ENCODE measurements around the gene KRR1.
"Not testable (repeated sequence)": the region's sequence is repeated elsewhere in the genome, so short reads cannot be mapped to it uniquely, and the experiment has no call there.

KRR1 gene

DNA sequence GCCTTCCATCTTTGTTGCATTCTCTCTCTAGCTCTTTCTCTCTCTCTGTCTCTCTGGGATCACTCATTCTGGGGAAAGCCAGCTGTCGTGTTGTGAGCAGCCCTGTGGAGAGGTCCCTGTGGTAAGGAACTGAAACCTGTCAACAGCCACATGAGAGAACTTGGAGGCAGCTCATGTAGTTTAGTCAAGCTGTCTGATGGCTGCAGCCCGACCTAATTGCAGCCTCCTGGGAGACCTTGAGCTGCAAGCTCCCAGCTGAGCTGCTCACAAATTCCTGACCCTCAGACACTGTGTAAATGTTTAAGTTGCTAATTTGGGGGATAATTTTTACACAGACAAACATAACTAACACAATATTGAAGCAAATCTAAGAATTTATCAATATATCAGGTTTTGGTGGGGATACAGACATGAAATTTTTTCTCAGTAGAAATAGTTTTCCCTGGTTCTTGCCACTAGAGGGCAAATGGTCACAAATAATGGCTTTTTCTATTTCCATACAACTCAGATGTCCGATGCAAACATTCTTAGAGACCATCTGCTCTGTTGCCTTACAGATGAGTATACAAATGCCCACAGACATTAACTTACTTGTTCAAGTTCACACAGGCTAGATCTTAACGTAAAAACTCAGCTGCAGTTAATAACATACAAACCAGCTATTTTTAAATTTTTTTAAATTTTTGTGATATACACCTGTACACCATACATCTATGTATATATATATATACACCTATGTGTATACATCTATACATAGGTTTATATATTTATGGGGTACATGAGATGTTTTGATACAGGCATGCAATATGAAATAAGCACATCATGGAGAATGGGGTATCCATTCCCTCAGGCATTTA is 15.5 kb upstream of the KRR1 start:
- H3K4me3 ChIP-seq (ENCODE audit: low read depth, low read length): no peak overlapping the region

DNA sequence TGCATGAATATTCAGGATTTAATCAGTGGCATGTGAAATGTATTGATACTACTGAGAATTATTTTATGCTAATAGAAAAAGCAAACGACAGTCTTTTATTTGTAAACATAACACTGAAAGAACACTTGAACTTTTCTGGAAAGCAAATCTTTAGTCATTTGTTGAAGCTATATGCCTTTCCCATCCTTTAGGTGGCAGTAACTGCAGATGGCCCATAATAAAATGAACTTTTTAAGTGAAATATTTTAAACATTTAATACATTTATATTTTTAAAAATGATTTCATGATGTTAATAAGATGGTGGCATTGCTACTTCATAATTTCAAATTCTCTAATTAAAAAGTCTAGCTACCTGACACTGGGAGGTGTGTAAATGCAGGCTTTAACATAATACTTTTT is 13.9 kb upstream of the KRR1 start:
- no peak overlapping the region for H3K4me3 ChIP-seq (ENCODE audit: low read depth, low read length)

DNA sequence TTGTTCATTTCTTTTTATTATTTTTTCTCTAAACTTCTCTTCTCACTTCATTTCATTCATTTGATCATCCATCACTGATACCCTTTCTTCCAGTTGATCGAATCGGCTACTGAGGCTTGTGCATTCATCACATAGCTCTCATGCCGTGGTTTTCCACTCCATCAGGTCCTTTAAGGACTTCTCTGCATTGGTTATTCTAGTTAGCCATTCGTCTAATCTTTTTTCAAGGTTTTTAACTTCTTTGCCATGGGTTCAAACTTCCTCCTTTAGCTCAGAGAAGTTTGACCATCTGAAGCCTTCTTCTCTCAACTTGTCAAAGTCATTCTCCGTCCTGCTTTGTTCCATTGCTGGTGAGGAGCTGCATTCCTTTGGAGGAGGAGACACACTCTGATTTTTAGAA is 10.7 kb upstream of the KRR1 start:
- H3K4me3 ChIP-seq (ENCODE audit: low read depth, low read length): not testable (repeated sequence)

DNA sequence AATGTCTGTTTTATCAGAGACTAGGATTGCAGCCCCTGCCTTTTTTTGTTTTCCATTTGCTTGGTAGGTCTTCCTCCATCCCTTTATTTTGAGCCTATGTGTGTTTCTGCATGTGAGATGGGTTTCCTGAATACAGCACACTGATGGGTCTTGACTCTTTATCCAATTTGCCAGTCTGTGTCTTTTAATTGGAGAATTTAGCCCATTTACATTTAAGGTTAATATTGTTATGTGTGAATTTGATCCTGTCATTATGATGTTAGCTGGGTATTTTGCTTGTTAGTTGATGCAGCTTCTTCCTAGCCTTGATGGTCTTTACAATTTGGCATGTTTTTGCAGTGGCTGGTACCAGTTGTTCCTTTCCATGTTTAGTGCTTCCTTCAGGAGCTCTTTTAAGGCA is 9.8 kb upstream of the KRR1 start:
- not testable (repeated sequence) for H3K4me3 ChIP-seq (ENCODE audit: low read depth, low read length)

DNA sequence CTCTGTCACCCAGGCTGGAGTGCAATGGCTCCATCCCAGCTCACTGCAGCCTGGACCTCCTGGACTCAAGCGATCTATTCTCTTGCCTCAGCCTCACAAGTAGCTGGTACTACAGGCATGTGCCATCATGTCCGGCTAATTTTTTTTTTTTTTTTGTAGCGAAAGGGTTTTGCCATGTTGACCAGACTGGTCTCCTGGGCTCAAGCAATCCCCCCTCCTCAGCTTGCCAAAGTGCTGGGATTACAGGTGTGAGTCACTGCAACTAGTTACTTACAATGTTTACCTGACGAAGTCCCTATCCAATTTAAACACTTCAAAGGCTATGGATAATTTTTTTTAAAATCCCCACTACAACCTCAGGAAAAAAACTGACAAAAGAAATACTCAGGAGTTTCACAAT is 1.8 kb downstream of the KRR1 start:
- no peak overlapping the region for H3K4me3 ChIP-seq (ENCODE audit: low read depth, low read length)

DNA sequence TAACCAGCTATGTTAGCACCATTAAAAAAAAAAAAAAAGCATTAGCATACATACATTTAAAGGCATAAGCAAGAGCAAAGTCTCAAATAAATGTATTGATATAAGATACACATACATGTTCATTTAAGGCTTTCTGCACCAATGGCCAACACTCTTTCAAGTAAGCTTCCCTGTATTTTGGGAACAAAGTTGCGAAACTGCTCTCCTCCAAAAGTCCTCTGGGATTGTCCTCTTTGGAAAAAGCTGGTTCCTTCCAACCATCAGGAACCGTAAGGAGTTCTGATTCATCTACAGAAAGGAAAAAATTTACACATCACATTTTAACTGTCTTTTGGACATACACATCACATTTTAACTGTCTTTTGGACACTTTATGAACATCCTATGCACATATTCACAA is 3.2 kb downstream of the KRR1 start:
- H3K4me3 ChIP-seq (ENCODE audit: low read depth, low read length): no peak overlapping the region

DNA sequence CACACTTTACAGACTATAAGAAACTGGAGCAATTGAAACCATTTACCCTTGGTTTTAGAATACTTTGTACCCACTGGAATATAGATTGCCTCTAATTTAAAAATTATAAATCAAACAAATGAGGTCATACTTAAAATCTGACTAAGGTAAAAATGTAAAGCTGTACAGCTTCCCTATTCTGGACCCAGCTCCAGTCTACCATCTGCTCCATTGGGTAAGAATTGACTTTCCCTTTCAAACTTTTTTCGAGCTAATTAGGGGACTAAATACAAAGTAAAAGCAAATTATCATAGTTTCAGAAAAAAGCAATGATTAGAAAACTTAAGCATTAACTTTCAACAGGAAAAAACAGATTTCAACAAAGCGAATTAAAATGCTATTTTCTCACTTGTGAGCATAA is 4.3 kb downstream of the KRR1 start:
- no peak overlapping the region for H3K4me3 ChIP-seq (ENCODE audit: low read depth, low read length)

DNA sequence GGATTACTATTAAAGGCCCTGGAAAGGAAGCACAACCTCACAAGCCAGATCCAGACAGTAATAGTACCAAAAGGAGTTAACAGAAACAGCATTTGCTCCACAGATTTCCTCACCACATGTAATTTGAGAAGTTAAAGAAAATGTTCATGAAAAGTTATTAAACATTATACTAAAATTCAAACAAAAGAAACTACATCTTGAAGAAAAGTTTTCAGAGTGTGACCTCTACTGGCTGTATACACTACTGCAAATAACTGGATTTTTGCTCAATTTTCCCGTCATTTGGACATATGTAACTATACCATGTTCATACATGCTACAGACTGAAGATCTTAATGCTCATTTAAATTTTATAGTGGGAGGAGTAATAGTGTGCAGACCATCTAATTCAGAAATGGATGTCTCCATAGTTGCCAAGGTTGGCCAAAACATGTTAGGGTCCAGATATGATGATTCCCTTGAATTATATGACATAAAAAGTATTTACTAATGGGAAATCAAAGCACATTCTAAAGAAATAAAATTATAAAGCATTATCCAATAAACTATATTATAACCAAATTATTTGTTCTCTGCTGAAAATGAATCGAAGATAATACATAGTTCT is 5.6 kb downstream of the KRR1 start:
- H3K4me3 ChIP-seq (ENCODE audit: low read depth, low read length): no peak overlapping the region

DNA sequence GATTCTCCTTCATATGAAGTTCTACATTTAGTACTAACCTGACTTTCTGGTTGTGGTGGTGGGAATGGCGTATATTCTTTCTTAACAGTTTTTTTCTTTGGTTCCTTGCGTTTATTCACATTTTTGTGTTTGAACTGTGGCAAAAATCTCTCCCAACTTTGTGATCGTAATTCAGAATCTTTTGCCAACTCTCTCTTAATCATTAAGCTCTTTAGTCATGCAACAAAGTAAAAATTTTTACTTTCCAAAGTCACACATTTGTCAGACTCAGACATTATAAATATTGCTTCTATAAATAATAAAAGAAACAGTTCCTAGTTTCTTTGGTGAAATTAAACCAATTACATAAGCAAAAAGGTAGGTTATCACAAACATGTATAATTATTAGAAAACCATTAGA is 7.5 kb downstream of the KRR1 start:
- no peak overlapping the region for H3K4me3 ChIP-seq (ENCODE audit: low read depth, low read length)

DNA sequence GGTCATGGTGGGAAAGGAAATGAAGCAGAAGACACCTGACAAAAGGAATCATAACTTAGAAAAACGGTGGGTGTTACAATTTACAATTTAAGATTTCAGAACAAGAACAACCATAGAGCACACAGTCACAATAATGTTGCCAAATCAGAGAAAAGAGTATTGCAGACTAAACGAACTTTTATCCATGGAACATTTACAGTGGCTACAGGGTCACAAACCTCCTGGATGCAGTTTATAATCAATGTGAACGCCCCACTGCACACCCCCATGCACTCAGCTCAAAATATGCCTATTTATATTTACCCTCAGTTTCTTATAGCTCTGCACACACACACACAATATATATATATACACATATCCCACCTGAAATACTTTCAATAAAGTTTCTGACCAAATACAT is 8.0 kb downstream of the KRR1 start:
- H3K4me3 ChIP-seq (ENCODE audit: low read depth, low read length): no peak overlapping the region

DNA sequence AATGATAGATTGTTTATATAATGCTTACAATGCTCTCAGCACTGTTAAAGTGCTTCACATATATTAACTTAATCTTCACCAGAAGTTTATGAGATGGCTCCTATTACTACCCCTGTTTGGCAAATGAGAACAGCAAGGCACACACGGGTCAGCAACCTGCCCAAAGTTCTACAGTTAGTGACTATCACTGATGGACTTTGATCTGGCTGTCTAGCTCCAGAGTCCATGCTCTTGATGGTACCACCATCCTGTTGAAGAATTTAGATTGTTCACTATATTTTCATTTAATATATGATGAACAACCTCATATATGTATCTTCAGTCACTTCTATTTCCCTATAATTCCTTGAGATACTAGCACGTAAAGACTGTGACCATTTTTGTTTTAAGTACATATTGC is 20.2 kb downstream of the KRR1 start:
- no peak overlapping the region for H3K4me3 ChIP-seq (ENCODE audit: low read depth, low read length)

DNA sequence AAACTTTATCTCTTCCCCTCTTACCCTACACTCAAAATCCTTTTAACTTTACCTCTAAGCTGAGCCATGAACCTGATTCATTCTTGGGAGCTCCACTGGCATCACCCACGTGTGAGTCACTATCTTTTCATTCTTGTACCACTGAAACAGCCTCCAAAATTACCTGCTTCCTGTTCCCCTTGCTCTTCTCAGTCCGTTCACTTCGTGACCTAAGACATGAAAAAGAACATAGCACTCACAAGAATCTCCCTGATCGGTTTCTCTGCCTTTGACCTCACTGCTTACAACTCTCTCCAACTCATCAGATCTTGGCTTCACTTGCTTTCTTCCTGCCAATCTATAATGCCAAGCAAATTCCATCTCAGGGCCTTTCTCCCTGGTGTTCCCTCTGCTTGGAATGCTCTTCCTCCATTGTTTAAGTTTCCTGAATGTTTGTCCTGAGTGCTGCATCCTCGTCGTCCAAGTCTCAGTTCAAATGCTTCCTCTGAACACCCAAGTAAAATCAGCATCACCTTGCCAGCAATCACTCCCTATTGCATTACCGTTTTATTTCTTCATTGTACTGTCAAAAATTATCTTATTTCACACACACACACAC is 21.7 kb downstream of the KRR1 start:
- H3K4me3 ChIP-seq (ENCODE audit: low read depth, low read length): no peak overlapping the region

DNA sequence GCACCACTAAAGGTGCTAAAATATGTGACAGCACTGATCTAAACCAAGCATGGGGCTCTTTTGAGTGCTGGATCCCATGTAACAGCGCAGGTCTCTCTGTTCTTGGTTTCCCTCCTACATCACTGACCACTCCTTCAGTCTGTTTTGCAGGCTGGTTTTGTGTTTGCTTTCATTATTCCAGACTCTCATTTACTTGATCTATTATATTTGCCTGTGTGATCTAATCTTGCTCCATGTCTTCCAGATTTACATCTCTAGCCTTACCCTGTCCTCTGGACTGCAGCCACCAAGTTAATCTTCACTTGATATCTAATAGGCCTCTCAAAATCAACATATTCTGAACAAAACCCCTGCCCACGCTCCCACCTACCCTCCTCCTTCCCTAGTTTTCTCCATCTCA is 22.2 kb downstream of the KRR1 start:
- no peak overlapping the region for H3K4me3 ChIP-seq (ENCODE audit: low read depth, low read length)

DNA sequence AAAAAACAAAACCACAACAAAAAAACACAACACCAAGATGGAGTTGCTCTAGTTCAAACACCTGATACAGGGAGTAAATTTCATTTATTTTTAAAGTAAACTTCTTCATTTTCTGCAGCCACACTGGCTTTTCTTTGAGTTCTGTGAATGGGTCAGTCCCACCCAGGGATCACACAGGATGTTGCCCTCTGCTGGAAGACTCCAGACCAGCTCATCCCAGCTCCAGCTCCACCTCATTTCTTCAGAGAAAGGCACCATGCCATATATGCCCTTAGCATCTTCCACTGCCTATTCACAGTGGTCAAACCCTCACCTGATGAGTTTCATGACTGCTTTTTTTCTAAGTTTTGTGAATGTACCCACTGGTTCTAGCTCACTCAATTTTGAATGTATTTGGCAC is 22.9 kb downstream of the KRR1 start:
- H3K4me3 ChIP-seq (ENCODE audit: low read depth, low read length): no peak overlapping the region

DNA sequence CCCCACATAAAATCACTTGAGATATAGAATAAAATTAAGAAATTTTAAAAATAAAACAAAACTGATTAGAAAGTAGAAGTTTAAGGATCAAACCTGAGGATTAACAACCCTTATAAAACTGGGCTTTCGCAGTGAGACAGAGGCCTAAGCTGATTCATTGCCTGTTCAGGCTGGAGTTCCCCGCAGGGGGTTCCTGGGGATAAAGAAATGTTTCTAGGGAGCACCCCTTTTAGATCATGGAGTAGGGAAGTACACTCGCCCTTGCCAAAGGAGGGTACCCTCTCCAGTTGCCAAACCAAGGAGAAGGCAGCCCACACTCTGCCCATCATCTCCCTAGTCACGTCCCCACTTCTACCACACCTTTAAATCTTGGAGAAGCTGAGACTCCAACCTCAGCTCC is 24.1 kb downstream of the KRR1 start:
- H3K4me3 ChIP-seq (ENCODE audit: low read depth, low read length): no peak overlapping the region

DNA sequence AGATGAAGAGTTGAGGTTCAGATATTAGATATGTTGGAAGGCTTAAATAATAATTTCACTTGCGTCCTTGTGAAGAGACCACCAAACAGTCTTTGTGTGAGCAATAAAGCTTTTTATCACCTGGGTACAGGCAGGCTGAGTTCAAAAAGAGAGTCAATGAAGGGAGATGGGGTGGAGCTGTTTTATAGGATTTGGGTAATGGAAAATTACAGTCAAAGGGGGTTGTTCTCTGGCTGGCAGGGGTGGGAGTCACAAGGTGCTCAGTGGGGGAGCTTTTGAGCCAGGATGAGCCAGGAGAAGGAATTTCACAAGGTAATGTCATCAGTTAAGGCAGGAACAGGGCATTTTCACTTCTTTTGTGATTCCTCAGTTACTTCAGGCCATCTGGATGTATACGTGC is 27.0 kb downstream of the KRR1 start:
- not testable (repeated sequence) for H3K4me3 ChIP-seq (ENCODE audit: low read depth, low read length)

DNA sequence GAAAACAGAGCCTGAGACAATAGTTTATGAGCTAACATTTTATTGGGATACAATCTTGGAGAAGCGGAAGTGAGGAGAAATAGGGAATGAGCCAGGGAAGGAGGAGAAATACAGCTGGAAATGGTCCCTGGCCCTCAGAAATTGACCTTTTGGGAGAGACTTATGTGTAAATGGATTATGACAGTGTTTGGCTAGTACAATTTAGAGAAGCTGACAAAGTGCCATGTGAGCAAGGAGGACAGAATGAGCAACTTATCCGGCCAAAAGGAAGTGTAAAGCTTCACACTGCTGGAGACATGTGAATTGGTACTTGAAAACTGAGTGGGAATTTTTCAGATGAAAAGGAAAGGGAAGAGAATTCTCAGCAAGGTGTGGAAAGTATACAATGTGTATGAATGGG is 28.0 kb downstream of the KRR1 start:
- no peak overlapping the region for H3K4me3 ChIP-seq (ENCODE audit: low read depth, low read length)

DNA sequence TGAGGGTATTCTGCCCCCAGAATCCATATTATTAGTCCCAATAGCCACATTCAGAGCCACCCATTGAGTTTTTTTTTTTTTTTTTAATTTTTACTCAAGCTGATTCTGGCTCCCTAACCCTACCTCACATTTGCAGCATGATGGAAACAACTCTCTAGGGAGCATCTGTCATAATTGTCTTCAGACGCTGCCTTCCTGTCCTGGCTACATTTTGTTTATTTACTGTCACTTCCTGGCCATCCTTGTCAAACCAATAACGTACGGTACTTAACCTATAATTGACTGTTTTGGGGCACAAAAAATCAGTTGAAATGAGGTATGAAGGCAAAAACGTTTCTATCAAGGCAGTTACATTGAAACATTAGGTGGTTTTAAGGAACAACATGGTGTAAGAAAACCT is 28.8 kb downstream of the KRR1 start:
- no peak overlapping the region for H3K4me3 ChIP-seq (ENCODE audit: low read depth, low read length)

DNA sequence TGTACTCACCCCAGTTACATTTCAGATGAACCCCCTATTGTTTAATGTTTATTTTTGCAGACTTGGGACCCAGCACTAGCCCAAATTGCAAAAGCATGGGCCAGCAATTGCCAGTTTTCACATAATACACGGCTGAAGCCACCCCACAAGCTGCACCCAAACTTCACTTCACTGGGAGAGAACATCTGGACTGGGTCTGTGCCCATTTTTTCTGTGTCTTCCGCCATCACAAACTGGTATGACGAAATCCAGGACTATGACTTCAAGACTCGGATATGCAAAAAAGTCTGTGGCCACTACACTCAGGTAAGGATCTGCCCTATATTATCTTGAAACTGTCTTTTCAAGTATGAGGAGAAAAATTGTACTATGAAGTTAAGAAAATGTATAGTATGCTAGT is 29.6 kb downstream of the KRR1 start:
- no peak overlapping the region for H3K4me3 ChIP-seq (ENCODE audit: low read depth, low read length)

DNA sequence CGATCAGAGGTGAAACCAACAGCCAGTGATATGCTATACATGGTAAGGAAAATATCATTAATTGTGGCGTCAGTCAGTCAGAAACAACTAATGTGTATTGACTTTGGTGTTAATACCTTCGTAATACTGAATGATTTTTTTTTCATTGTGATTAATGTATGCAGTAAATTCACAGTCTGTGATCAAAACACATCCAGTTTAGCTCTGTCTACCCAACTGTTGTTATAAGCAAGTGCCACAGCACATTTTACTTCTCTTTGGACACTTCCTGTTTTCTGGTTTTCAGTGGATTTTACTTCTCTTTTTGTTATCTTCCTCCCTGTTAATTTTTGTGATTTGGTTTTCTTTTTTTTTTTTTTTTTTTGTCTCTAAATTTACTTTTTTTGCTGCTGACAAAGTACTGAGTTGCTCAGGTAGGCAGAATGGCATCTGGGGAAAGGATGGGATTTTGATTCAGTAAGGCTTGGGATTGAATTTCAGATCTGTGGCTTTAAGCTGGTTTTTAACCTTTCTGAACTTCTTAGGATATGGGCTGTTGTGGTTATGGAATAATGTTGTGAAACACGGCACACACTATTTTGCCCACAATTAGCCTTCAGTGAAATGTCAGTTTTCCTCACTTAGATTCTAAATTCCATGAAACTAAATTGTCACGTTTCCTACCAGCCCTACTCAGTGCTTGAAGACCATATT is 30.2 kb downstream of the KRR1 start:
- no peak overlapping the region for H3K4me3 ChIP-seq (ENCODE audit: low read depth, low read length)

DNA sequence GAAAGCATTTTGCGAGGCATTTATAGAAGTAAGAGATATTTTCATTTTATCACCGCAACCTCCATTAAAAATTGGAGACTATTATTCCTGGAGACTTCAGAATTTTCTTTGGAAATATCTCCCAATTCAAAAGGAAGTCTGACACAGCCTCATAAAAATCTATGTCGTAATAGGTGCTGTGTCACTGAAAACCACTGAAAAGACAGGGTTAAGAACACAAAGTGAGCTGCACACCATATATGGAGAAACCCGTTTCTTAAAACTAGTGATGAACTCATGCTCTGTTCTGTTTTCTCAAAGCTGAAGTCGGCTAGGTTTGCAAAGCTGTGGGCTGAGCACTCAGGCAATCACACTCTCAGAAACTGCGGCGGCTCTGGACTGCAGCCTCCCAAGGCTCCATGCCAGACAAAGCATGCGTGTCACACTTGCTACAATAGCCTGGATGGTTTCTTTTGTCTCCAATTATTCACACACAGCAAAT is 30.9 kb downstream of the KRR1 start, which contains the start of gene GLIPR1:
TSS of gene GLIPR1 (plus strand) at position 287 of the 481 bp plus-strand sequence. CDS start at position 413, 126 bp downstream.
- no peak within 1 kb of the TSS for H3K4me3 ChIP-seq (ENCODE audit: low read depth, low read length)
